Globus pallidus (tissue), 1 donor: ENCODE measurements around the gene CCDC107.

ENCODE experiments used
- DNase-seq: peaks from one replicate; pipeline ENCODE4 v3.0.0-alpha.2; 2015; ENCODE audit warnings: low spot score

CCDC107 gene

DNA sequence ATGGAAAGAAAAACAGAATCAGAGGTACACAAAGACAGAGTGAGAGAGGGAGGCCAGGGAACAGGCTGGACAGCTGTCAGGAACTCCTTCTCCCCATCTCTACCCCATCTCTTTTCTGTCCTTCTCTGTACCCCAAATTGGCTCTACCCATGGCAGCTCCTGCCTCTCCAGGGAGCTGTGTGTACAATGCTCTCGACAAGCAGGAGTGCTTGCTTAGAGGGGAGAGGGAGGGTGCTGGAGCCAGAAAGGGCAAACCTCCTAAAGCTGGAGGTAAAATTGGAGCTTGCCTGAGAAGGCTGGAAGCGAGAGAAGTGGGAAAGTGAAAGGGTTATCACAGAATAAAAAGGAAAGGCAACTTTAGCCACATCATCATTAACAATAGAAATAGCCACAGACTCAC is 25.2 kb downstream of the CCDC107 start:
- DNase-seq, result no peak

DNA sequence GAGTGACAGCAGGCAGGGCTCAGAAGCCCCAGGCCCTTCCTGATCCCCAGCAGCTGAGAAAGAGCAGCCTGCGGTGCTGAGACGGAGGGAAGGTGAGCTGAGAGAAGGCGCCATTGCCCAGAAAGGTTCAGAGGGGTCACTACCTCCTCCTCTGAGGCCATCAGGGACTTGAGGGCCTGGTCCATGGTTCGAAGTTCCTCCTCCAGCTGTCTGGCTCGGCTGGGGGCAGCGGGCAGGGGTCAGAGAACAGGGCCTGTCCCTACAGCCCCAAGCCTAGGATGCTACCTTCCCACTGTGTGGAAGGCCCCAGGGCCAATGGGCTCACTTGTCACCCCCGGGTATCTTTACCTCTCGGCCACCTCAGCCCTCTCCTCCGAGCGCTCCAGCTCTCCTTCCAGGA is 26.8 kb downstream of the CCDC107 start:
- DNase-seq, result no peak

DNA sequence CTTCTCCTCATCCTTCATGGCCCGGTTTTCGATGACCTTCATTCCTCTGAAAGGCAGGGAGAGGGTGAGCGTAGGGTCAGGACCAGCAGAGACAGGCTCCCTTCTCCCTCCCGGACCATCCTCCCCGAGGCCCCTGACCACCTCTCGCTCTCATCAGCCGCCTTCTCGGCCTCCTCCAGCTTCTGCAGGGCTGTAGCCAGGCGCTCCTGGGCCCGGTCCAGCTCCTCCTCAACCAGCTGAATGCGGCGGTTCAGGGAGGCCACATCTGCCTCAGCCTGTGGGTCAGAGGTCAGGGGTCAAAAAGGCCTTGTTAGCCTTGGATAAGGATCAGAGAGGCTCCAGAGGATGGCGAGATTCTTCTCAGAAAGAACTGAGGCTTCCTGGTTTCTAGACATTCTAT is 27.4 kb downstream of the CCDC107 start:
- no peak for DNase-seq

DNA sequence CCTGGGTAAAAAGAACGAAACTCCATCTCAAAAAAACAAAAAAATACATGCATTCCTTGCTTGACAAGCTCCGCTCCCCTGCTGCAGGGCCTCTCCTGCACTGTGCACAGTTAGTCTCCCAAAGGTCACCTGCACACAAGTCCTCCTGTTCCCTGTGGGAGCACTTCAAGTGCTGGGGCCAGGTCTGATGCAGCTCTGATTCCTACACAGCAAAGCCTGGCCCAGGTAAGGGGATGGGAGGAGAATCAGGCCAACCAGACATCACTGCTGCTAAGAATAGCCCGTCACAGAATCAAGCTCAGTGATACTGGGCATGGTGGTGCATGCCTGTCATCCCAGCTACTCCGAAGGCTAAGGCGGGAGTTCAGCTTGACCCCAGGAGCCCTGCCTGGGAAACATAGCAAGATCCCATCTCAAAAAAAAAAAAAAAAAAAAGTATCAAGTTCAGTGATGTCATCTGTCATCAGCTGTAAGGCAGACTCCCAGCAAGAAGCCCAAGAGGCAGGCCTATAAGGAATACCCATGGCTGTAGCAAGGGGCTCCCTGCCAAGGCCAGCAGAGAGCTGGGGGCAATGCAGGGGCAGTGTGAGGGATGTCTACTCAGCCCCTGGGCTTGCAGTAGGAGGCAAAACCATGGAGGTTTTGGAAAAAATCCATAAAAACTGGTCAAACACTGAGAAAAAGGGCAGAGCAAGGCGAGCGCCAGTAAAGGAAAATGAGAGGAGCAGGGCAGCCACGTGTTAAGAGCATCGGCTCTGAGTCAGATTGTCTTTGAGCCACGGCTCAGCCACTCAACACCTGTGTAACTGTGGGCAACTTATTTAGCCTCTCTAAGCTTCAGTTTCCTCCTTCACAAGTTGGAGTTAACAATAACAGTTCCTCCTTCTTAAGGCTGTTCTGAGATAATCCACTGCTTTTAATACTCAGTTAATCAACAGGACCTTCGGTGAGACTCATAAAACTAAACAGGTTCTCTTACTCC is 28.4 kb downstream of the CCDC107 start:
- DNase-seq, result no peak

DNA sequence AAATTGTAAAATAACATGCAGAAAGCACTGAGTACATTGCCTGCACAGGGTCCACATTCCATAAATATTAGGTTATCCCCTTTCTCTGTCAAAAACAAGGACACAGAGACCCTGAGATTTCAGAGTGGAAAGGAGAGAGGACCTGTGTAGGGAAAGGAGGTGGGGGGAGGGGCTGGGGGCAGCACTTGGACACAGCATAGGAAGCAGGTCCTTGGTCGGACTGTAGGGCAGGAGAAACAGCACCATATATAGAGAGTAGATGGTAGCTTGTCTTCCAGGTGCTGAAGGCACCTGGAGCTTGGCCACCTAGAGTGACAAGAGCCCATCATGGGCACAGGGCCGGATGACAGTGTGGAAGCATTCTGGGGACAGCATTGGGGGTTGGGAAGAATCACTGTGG is 29.2 kb downstream of the CCDC107 start:
- DNase-seq, result no peak

DNA sequence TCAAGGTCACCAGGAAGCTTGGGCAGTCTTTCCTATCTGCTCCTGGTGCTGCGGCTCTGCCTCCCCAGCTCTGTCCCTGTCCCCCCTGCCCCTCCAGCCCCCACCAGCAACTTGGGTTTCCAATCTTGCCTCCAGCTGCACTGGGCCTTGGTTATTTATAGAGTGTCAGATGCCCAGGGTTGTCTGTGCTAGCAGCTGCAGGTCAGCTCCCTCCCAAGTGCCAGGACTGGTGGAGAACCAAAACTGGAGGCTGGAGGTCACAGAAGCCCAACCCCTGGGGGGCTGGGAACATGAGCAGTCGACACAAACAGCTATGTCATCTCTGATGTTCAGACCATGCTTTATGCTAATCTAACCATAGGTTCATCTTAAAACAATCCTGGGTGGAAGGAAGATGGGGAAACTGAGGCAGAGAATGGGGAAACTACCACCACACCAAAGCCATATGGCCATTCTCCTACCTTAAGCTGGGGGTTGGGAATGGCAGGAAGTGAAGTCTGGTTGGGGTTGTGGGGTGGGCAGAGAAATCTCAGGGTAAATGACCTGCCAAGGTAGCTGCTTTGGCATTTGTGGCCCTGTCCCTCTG is 30.0 kb downstream of the CCDC107 start:
- DNase-seq, result no peak

DNA sequence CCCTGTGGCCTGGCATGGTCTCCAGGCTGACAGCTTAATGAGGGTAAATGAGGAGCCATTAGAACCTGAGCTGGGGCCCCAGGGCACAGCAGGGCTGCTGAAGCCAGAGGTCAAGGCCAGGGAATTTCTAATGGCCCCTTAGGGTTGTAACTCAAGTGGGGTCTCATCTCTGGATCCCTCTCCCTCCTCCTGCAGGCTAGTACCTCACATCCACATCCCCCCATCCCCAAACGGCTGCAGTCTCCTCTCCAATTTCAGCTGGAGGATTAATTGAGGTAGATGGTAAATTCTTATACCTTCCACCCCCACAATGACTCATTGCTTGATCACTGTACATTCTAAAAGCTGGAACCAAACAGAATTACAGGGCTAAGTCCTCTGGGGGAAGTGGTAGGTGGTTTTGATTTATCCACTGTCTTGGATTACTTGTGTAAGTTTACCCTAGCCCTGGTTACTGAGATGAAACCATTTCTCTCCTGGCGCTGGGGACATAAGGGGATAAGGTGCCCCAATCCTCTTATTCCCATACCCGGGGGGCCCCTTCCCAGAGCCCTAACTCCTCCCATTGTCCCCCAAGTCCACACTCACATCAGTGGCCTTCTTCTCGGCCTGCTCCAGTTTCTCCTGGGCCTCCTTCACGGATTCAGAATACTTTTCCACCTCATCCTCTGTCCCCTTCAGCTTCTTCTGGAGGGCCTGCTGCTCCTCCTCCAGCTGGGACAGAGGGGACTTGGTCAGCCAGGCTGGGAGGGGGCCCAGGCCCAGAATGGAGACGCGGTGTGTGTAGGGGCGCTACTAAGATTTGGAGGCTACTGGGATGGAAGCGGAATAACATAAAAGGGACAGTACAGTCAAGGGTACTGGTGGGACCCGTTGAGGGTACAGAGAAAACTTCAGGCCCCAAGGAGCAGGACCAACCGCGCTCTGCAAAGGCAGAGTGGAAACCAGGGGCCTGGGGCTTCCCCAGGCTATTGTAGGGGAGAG is 30.8 kb downstream of the CCDC107 start:
- no peak for DNase-seq

DNA sequence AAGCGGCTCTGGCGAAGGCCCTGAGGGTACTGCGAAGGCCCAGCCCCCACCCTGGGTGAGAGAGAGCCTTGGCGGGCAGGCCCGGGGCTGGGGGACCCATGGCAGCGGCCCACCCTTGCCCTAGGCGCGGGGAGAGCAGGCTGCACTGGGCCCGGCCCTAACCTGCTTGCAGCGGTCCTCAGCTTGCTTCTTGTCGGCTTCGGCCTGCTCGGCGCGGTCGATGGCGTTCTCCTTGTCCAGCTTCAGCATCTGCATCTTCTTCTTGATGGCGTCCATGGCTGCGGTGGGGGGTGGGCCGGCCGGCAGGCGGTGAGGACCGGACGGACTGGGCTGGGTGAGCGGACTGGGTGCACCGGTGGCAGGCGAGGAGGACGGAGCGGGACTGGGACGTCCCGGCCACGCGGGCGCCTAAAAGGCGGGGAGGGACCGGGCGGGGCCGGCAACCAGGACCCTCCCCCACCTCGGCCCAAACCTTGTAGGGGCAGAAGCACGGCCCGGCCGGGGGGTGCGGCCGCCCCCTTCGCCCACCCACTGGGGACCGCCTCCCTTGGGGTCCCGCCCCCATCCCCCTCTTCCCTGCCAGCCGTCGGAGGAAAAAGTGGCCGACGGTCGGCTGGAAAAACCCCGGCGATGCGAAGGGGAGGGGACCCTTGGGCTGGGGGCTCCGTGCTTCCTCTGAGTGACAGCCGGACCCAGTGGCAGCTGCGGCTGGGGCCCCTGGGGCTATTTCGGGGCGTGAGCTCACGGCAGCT is 31.6 kb downstream of the CCDC107 start, which contains the start of gene TPM2:
TSS of gene TPM2 (minus strand) at position 384 of the 752 bp plus-strand sequence. CDS start at position 276, 108 bp downstream.
- DNase-seq, result no peak

DNA sequence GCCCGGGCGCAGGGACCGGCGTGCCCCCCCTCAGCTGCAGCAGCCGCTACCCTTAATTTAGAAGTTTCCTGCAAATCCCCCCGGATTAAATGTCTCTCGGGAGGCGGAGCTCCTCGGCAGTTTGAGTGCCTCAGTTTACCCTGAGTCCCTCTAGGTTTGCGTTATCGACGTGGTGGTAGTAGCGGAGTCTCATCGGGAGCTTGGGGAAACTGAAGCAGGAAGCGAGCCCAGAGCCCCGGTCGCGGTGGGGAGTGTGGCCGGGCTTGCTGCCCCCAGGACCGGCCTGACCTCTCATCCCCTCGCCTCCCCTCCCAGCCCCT is 32.2 kb downstream of the CCDC107 start:
- no peak for DNase-seq

DNA sequence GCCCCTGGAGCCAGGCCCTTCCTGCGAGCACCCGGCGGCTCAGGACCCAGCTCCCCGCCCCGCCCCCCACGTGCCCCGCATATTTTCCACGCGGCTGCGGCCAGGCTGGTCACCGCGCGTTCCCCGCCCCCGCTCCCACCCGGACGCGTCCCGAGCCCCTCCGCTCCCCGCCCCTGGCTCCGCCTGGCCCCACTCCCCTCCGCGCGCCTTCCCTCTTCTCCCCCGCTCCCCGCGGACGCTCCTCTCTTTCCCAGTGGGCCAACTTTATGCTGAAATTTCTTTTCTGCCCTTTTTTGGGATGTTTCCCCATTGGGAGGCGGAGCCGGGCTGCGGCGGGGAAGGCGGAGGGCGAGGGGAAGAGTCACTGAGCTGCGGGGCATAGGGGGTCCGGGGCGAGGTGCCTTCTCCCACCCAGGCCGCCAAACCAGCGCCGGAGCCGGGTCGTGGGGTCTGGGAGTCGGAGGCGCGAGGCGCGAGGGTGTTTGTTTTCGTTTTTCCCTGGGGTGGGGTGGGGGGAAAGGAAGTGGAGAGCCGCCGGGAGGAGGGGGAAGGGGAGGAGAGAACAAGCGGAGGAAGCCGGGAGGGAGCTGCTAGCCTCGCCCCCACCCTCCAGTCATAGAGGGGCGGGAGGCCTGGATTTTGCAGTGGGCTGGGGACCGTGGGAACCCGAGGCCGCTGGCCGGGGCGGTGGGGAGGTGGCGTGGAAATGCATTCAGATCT is 32.7 kb downstream of the CCDC107 start:
- peak; percentile 16 for DNase-seq

DNA sequence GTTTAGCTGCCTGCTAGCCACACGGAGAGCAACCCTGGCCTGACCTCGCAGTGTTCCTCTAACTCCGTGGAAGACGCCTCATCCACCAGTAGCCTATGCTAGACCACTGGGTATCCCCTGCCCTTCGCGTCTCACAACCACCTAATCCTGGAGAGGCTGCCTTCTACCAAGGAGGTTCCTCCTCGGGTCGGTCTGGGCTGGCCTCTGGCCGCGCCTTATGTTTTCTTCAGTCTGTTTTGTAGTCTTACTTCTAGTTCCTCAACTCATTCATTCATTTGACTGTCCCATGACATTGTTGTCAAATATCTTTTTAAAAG is 33.2 kb downstream of the CCDC107 start:
- no peak for DNase-seq

DNA sequence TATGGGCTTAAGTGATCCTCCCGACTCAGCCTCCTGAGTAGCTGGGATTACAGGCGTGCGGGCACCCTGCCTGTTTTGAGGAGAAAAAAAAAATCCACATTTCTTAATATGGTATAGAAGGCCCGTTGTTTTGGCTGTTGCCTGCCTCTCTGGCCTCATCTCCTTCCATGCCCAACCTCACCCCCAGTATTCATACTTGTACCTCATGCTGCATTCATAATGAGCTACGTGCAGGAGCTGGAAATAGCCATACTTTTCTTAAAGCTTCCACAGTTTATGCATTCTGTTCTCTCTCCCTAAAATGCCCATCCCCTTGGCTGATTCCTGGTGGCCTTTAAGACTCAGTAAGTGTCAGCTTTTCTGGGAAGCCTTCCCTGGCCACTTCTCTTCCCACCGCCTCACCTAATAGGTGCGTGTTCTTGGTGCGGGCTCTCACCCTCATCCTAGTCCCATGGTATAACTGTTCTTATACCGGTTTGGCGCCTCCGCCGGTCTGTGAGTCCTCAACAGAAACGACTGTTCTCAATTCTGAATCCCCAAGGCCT is 33.7 kb downstream of the CCDC107 start:
- no peak for DNase-seq

DNA sequence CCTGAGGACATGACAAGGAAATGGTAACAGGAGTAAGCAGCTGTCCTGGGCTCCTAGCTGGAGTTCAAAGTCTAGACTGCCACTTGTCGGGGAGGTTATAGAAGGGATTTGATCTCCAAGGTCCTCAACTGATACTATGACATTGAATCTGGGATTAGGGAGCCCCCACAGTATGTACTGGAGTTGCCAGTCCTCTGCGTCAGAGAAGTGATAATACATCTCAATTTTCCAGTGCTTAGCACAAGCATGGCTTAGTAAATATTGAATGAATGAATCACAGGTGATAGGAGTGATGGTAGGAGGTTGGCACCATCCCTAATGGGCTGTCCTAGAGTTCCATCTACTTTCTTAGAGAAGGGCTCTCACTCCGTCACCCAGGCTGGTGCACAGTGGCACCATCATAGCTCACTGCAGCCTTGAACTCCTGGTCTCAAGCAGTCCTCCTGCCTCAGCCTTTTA is 37.9 kb downstream of the CCDC107 start:
- no peak for DNase-seq

DNA sequence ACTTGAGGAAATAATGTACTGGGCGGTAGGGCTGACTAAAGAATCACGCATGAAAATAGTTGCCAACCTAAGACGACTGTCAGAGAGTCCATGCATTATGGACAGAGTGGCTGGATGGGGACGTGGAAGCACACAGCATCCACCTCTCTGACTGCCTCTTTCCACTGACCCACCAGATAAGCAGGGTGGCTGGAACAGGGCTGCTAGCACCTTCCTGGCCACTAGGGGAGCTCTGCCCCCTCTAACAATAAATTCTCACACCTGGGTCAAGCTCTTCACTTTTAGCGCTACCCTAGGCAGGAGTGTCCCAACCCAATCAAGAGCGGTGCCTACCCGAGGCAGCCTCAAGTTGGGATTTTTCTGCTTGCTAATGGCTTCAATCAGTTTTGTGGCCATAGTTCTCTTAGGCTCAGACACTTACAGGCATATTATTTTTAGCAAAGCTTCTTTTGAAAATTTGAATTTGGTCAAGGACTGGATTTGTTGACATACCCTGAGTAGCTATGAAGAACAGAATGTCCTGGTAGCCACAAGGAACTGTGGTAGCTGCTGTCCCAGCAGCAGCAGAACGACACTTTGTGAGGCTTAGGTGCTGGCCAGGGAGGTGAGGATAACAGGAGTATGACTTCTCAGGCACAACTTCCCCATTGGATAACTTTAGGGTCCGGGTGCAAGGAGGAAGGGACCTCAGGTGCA is 38.6 kb downstream of the CCDC107 start:
- DNase-seq, result peak; percentile 27

DNA sequence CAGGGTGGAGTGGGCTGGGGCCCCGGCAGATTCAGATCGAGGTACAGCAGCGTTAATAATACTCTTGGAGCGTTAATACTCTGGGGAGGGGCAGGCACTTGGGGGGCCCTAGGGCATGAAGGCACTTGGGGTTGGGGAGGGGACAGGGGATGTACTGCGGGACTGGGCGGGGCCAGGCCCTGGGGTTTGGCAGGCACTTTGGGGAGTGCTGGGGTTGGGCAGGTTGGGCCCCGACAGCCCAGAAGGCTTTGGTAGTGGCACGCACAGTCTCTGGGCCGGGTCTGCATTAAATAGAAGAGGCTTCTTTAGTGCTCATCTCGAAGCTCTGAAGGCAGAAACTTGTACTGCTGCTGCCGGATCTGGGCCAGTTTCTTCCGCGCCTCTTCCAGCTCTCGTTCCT is 39.4 kb downstream of the CCDC107 start:
- DNase-seq, result no peak

DNA sequence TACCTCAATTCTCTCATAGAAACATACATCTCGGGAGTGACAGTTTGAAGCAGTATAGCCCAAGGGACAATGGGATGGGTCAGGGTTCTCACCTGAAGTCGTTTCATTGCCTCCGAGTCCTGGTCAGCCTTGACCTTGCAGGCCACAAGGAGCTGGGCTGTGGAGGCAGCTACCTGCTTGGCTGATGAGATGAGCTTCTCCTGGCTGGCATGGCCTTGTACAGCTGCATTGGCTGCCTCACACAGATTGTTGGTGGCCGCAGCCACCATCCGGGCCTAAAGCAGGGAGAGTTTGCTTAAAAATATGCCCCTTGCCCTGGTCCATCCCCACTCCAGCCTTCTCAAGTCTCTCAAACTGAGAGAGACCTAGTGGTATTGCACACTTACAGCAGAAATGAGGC is 40.1 kb downstream of the CCDC107 start:
- DNase-seq, result no peak

DNA sequence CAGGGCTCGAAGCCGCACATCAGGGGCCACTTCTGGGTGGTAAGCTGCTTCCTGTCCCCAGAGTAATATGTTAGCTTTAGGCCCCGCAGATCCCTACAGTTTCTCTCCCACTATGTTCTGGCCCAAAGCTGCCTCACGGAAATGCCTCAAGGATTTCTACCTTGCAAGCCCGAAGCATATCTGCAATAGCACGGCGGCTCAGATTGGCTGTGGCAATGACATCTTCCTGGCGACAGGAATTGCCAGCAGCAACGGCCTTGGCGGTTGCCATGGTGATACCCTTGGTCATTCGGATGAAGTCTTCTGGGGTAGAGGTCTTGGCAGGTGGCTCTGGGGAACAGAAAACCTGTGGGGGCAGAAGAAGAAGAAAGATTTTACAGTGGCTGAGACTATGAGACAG is 41.9 kb downstream of the CCDC107 start:
- no peak for DNase-seq

DNA sequence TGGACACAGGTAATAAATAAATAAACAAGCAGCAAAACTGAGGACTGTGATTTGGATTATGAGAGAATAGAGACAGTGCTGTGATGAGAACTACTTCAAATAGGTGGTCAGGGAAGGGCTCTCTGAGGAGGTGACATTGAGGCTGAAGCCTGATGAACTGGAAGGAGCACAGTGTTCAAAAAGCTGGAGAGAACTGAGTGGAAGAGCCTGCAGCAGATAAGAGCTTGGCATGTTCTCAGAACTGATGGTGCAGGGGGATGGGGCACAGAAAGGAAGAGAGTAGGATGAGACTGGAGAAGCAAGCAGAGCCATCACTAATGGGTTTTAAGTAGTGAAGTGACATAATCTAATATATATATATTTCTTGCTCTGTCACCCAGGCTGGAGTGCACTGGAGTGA is 42.9 kb downstream of the CCDC107 start:
- DNase-seq, result no peak

DNA sequence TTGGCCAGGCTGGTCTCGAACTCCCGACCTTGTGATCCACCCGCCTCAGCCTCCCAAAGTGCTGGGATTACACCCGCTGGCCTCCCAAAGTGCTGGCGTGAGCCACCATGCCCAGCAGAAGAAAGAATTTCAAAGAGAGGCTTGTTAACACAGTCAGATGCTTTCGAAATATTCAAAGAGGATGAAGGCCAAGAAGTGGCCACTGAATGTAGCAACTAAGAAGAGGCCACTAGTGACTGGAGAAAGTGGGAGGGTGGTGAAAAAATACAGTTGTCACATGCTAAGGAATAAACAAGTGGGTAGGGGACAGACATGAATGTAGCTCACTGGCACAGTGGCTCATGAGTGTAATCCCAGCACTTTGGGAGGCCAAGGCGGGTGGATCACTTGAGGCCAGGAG is 44.6 kb downstream of the CCDC107 start:
- DNase-seq, result no peak
